Prostate gland (tissue), 2 donors: Measurements from ENCODE around the gene RASGRP4.

Source experiments
- POLR2A ChIP-seq: fragments of 450-650 bp; IDR thresholded peaks from one replicate; pipeline ENCODE4 v1.6.1; 2016; ENCODE audit warnings: antibody characterized with exemption, mild to moderate bottlenecking
- TF ChIP-seq, protein P1 (sequence below), 4 experiments: fragments of 200-600 bp in 2 of 4; fragments of 450-650 bp in 2 of 4; sonication (generic) in 2 of 4; IDR thresholded peaks; 1 replicate in 3 of 4; 2 replicates in 1 of 4; pipeline ENCODE4 v1.5.1; 2016 to 2019; ENCODE audit warnings: antibody characterized with exemption in 4 of 4, mild to moderate bottlenecking in 2 of 4, moderate library complexity in 2 of 4

DNA sequence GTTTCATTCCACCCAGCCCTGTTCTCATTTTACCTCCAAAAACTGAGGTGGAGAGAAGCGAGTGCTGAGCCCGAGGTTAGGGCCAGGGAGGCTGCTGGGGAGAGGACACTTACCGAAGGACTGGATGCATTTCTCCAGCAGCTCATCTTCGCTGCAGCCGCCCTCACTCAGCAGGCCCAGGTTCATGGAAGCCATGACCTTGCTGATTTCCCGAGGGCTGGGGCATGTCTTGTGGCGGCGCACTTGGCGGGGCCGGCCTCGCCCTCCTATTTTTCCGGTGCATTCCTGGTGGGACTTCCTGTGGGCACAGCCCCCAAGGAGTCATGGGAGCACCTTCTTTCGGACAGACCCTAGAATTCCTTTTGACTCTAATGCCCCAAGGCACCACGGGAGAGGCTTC is 4.2 kb downstream of the RASGRP4 start:
- TF ChIP-seq, protein P1, sequence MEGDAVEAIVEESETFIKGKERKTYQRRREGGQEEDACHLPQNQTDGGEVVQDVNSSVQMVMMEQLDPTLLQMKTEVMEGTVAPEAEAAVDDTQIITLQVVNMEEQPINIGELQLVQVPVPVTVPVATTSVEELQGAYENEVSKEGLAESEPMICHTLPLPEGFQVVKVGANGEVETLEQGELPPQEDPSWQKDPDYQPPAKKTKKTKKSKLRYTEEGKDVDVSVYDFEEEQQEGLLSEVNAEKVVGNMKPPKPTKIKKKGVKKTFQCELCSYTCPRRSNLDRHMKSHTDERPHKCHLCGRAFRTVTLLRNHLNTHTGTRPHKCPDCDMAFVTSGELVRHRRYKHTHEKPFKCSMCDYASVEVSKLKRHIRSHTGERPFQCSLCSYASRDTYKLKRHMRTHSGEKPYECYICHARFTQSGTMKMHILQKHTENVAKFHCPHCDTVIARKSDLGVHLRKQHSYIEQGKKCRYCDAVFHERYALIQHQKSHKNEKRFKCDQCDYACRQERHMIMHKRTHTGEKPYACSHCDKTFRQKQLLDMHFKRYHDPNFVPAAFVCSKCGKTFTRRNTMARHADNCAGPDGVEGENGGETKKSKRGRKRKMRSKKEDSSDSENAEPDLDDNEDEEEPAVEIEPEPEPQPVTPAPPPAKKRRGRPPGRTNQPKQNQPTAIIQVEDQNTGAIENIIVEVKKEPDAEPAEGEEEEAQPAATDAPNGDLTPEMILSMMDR (IDR thresholded peaks at IDR 0.05), result no peak
- TF ChIP-seq POLR2A, result no peak
